ENCODE results near the gene ADAP1. TPM values are rescaled to one million over a fixed set of nuclear protein-coding genes. Genes with fewer than 3 reads are reported as not detected.
"Not testable (repeated sequence)": the region's sequence is repeated elsewhere in the genome, so short reads cannot be mapped to it uniquely, and the experiment has no call there.

Gene ADAP1
- polyA plus RNA-seq, 1 donor: 3.2 TPM

DNA sequence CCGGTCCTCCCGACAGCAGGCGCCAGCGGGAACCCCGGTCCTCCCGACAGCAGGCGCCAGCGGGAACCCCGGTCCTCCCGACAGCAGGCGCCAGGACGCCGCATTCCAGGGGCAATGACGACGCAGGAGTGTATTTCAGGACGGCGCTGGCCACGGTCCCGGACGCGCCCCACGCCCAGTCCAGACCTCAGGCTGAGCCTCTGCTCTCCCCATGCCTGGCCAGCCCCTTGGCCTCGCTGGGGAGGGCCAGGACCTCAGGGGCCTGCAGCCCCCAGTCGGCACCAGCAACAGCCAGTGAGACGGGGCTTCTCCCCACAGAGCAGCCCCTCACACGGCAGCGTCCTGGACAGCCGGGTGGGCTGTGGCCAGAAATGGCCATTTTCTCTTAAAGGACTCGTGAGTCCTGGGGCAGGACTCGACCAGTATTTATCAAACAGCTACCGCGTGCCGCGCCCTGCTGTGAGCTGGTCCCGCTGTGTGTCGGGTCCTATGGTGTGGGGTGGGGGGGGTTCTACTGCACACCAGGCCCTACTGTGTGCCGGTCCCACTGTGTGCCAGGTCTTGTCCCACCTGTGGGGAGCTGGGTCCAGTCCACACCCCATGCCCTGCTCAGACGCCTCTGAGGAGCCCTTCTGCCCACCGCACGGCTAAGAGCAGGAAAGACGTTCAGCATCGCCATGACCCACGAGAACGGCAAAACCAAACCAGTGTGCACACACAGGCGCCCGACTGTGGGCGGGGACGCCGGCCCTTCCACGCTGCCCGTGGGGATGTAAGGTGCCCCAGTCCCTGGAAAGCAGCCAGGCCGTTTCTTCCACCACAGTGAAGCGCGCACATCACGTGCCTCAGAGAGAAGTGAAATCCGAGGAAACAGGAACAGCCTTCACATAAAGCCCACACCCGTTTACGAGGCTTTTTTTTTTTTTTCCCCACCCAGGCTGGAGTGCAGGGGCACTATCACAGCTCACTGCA is 44.8 kb downstream of the ADAP1 start:
- no peak for DNase-seq (ENCODE audit: low read depth)

DNA sequence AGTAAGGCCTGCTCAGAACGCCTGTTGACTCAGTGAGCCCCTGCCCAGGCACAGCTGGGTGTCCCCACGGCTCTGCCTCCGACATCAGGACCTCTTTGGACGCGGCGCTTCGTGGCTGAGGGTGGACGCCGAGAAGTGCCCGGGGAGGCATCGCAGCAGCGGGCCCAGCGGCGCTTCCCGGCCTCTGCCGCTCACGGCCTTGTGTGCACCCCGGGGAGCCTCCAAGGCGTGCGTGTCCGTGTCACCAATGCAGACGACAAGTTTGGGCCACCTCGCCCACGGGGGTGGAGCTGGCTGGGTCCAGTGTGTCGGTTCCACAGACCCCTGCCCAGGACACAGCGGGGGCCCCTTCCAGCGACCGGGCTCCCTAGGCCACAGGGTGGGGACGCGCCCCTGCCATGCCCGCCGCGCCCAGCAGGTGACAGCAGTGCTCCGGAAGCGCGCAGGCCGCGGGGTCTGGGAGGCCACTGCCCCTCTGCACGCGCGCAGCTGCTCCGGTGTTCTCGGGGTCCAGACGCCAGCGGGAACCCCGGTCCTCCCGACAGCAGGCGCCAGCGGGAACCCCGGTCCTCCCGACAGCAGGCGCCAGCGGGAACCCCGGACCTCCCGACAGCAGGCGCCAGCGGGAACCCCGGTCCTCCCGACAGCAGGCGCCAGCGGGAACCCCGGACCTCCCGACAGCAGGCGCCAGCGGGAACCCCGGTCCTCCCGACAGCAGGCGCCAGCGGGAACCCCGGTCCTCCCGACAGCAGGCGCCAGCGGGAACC is 45.7 kb downstream of the ADAP1 start:
- DNase-seq (ENCODE audit: low read depth): not testable (repeated sequence)

DNA sequence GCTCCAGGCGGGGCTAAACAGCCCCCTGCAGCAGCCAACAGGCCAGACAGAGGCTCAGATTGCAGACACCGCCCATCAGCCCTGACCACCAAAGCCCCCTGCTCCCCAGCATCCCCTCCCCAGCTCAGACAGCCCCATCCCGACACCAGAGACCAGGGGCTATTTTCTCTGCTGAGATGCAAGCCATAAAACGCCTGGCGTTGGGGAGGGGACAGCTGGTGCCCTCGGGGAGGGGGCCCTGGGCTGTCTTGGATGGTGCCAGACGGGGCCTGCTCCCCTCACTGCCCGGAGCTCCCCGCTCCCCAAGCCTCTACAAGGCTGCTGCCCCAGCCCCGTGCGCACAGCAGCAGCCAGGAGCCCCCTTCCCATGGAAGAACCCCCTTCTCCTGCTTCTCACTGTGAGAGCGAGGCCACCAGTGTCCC is 46.3 kb downstream of the ADAP1 start:
- DNase-seq (ENCODE audit: low read depth): no peak

DNA sequence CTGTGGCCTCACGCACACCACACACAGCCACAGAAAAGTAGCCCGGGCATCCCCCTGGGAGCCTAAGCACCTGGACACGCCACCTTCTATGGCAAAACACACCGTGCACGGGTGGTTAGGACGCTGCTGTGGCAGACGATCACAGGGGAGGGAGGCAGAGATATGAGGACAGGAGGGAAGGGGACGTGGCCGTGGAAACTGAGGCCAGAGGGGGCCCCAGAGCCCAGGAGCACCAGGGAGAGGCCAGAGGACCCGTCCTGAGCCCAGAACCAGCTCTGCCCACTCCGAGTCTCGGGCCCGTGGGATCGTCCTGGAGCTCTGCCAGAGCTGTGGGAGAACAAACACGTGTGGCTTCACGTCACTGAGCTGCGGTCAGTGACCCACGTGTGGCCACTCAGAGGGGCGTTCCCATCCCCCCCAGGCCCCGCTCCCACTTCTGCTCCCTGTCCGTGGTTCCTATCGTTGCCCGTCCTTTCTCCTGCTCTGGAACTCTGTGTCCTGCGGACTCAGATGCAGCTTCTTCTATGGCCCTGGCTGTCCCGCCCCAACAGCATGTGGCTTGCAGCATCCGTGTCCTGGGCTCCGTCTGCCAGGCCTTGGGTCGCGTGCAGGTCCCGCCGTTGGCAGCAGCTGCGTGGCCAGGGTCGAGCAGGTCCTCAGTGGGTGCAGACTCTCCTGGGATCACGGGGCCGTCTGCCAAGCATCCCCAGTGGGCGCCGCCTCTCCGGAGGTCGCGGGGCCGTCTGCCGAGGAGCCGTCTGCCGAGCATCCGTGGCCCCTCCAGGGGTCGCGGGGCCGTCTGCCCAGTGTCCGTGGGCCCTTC is 47.1 kb downstream of the ADAP1 start:
- no peak for DNase-seq (ENCODE audit: low read depth)

DNA sequence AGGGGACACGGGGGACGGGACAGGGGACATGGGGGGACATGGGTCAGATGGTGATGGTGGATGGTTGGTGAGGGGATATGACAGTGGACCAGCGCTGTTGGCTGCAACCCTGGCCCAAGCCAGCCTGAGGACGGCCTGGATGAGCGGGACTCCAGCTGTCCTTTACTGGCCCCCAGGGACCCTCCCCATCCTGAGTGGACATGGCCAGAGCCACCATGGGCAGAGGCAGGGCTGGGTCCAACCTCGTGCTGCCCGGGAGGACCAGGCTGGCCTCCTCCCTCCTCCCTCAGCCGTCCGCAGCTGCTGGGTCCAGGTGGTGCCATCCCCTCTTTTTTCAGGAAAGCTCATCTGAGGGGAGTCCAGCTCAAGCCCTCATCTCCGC is 47.7 kb downstream of the ADAP1 start:
- no peak for DNase-seq (ENCODE audit: low read depth)

DNA sequence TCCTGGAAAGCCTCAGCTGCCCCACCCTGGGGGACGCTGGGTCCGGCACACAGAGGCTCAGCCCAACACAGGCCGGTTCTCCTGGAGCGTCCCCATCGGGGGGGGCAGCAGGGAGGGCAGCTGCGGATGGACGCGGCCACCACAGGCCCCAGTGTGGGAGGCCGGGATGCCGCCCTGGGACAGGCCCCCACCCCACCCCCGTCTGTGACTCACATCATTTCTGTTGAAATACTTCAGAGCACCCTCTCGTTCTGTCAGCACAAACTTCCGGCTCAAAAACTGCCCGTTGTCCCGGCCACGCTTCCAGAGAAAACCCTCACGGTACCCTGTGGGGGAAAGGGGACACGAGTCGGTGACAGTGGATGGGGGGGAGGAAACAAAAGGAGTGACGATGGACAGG is 49.6 kb downstream of the ADAP1 start:
- DNase-seq (ENCODE audit: low read depth): no peak

DNA sequence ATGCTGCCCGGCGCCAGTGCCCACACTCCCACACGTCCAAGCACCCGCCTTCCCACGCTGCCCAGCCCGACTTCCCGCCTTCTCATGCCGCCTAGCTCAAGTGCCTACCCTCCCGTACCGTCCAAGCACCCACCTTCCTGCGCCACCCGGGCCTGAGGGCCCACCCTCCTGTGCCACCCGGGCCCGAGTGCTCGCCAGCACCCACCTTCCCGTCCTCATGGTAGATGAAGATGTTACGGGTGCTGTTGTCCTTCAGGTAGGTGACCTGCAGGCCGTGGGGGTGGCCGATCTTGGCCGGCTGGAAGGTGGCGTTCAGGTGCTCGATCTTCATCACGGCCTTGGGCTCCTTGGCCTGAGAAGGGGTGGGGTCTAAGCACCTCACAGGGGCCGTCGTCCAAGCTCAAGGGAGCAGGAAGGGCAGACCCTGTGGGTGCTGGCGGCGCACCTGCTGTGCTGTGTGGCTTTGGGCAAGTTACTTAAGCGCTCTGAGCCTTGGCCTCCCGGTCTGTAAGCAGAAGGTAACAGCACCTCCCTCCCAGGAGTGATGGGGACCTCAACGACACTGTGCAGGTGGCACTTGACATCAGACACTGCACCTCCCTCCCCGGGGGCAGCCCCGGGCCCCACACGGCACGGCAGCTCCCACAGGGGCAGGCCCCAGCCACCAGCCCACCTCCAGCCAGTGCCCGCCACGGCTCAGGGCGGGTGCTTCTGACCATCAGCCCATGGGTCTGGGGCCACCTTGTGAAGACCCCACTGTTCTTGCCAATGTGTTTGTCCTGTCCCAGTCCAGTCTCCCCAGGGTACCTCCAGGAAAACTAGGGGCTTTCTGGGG is 50.3 kb downstream of the ADAP1 start:
- no peak for DNase-seq (ENCODE audit: low read depth)

DNA sequence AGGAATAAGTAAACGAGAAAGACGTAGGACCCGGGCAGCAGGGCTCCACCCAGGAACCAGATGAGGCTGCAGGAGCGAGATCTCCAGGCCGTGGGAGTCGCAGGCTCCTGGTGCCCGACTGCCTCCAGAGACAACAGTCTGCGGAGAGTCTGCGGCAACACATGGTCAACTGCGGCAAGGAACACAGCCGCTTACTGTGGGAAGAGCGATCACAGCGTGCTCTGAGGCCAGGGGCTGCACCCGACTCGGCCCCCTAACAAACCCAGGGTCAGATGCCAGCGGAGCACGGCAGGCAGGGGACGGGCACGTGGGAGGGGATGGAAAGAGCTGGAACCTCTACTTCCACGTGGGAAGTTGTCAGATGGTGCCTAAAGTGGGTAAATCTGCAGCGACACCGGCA is 51.5 kb downstream of the ADAP1 start:
- no peak for DNase-seq (ENCODE audit: low read depth)

DNA sequence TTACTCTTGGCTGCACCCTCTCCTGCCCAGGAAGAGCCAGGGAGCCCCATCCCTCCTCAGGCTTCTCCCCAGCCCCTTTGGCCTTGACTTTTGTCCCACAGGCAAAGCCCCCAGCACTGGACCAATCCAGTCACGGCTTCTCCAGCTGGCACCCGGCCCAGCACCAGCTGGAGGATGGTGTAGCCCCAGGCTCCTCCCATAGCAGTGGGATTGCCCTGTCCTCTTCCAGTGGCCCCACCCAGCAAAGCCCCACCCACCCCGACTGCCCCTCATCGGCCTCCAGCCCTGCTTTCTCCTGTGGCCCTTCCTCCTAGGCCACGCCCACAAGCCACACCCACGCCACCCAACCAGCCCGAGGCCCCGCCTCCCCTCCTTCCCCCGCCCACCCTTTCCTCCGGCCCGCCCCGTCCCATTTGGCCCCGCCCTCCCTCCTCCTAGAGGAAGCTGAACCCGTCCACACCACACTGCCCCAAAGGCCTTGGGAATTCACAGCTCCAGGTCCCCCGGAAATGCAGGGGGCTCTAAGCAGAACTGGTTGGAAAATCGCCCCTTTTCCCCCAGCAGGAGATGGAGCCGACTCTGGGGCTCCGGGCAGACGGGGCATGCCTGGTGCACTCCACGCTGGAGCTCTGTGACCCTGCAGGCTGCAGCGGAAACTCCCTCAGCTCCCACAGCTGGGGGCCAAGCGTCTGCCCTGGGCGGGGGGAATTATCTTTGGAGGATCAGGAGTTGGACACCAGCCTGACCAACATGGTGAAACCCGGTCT is 52.9 kb downstream of the ADAP1 start:
- no peak for DNase-seq (ENCODE audit: low read depth)

DNA sequence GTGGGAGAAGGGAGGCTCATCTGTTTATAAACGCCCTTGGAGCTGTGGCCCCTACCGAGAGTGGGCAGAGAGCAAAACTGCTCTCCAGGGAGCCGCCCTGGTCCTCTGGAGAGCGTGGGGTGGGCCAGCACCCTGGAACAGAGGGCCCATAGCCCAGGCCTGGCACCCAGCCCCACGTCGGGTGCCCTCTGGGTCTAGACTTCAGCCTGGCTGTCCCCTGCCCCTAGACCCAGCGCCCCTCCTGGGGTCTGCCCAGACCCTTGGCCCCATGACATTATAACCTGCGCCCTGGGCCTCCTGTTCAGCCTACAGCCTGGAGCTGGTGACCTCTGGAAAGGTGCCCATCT is 53.5 kb downstream of the ADAP1 start:
- no peak for DNase-seq (ENCODE audit: low read depth)

DNA sequence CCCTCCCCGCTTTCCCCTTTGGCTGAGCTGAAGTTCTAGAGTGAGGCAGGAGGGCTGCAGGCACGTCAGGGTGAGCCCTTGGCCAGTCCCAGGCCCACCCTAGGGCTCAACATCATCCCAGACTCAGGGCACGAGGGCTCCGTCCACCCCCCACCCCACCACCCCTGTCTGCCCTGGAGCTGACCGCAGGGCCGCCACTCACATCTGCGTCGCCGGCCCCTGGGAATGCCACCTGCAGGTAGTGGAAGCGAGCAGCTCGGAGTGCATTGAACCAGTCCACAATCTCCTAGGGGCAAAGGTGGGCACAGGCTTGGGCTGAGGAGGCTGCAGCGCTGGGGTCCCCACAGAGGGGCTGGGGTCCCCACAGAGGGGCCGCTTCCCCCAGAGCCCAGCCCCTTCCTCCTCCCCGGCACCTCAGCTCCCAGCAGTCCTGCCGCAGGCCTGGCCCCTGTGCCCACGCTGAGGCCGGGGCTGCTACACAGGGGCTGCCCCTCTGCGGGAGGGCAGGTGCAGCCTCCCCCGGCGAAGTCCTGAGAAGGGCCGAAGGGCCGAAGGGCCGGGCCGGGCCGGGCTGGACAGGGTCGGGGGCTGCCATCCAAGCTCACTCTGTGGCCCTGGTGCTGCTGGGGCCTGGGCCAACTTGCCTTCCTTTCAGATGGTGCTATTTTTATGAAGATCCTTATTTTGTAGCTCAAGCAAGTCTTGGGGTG is 54.0 kb downstream of the ADAP1 start:
- DNase-seq (ENCODE audit: low read depth): no peak

DNA sequence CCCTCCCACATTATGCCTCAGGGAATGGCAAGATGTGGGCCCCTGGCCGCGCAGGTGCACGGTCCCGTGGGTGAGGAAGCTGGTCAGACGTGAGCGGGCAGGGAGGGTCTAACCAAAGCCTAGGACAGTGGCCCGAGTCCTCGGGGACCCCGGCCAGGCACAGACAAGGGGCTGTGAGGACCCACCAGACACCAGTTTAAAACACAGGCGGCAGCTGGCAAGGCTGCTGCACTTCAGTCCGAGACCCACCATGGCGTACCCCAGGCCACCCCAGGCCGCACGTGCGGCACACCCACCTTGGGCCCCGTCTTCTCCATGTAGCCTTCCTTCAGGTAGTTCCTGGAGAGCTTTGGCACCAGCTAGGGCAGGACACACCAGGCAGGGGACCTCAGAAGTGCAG is 54.7 kb downstream of the ADAP1 start:
- no peak for DNase-seq (ENCODE audit: low read depth)

DNA sequence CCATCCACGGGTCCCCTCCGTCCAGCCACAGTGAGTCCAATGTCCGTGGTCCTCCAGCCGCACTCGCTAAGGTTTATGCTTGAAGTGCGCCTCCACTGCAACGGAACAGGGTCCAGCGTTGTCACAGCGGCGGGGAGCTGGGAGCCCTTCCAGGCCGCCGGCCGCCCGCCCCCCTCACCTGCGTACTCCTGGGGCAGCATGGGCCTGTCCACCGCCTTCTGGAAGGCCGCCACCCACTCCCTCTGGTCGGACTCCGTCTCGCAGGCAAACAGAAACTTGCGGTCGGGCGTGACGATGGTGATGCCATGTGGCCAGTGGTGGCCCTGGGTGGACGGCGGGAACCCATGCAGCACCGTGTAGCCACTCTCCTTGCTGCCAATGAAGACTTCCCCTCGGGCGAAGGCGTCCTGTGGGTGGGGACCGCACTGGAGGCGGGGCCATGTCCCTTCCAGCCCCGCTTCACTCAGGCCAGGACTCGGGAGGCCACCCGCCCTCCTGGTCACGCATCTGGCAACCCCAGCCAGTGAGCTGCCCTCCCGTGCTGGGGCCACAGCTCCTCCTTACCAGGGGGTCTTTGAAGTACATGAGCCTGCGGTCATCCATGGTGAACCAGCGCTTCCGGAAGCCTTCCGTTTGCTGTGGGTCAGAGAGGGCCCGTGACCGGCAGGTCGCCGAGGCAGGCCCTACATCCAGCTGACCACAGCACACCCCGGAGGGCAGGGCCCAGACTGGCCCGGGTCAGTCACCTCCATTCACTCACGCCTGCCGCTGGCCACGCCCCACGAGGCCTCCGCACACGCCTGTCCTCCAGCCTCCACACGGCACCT is 55.4 kb downstream of the ADAP1 start:
- no peak for DNase-seq (ENCODE audit: low read depth)

DNA sequence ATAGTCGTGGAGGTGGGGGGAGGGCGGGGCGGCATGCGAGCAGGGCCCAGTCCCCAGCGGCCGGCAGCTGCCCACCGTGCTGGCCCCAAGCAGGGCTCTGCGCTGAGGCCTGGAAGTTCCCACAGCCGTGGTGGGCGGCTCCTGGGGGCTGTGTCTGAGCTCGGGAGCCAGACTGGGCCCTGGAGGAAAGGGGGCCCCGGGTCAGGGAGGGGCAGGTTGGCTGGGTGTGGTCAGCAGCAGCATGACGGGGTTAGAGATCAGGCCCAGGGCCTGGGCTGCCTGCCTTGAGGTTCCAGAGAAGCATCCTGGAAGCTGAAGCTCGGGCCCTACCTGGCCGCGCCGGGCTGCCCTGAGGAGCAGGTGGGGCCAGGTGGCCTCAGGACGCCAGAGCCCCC is 56.0 kb downstream of the ADAP1 start:
- no peak for DNase-seq (ENCODE audit: low read depth)

DNA sequence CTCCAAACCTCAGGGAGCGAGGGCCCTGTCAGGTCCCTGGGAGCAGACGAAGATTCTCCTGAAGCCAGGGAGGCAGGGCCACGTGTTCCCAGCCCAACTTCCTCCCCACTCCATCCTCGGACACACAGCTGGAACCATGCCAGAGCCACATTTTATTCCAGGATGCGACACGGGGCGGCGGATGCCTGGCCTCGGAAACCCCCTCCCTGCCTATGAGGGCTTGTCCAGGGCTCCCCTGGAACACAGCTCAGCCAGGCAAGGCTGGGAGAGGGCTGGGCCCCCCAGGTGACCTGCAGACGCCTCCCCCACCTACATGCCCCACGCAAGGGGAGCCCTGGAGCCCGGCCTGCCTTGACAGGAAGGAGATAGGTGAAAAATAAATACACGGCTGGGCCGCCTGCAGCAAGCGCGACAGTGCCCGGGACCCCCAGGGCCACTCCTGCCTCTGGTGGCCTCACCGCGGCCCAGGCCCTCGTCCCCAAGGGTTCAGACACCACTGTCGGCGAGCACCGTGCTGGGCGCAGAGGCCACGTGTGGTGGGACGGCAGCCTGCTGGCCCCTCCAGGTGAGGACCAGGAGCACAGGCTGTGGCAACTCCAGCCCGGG is 56.6 kb downstream of the ADAP1 start:
- DNase-seq (ENCODE audit: low read depth): no peak

DNA sequence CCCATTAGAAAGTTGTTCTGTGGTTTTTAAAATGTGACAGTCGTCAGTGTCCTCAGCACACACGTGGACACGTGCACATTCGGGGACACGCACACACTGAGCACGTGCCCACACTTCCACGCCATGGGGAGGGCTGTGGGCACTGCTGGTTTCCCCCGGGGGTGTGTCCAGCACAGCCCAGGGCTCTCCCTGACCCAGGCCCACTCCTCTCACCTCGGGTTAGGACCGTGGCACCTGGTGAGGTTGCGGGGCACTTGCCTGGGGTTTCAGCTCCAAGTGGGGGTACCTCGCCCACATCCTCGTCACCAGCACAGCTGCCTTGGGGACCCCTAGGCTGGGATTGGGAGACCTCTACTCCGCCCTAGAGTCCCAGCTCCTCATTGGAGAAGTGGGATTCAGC is 57.4 kb downstream of the ADAP1 start:
- DNase-seq (ENCODE audit: low read depth): no peak

DNA sequence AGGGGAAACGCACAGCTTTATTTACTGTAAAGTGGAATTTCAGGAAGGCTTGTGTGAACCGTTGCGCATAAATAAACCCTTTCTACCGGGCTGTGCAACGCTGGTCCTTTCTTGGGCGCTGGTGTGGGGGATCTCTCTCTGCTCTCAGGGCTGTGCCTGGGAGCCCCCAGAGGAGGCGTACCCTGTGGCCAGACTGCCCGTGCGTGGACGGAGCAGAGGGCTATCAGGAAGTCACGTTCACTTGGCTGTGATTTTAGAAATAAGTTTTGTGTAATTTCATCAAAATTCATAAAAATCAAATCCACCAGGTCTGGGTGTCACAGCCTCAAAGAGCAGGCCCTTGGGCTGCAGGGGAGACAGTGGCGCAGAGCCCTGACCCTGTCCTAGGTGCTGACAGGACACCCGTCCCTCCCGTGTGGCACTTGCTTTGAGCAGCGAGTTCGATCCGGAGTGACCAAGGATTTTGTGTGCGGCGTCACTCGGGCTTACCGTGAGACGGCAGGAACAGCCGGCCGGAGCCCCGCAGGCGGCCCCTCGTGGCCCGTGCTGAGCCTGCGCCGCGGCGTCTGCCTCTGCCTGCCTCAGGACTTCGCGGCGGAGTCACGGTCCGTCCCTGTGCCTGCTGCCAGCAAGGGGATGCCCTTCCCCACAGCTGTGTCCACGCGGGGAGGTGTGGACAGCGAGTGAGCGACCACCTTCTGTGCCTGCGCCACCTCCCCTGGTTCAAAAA is 58.0 kb downstream of the ADAP1 start:
- DNase-seq (ENCODE audit: low read depth): no peak
